ENCODE measurements around the gene AOPEP. TPM values are rescaled to one million over a fixed set of nuclear protein-coding genes. Genes with fewer than 3 reads are reported as not detected.

AOPEP gene
- total and polyA plus RNA-seq, 2 donors (not counting 3 experiments of a cell fraction or from before 2014, with no cell fraction given), result 20.2 to 41.6 TPM

DNA sequence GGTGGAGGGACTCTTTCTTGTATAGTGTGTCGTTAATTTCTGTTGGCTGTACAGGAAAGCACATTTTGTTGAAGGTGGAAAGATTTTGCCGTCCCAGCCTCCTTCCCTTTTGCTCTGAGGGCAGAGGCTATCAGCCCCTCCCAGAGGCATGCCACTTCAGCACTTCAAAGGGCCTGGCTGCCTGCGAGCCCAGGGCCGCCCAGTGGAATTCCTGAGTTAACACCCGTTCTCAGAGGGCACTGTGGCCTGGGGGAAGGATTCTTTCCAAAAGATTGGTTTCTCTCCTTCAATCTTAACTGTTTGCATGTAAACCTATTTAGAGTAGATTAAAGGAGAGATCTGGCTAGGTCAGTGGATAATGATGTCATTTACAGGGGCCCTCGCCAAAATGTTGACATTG lies 352.4 kb downstream of the AOPEP start:
- H3K4me2 ChIP-seq (ENCODE audit: insufficient read depth, low read length), result no peak overlapping the region
- no peak for DNase-seq (ENCODE audit: low read depth, low spot score)
- no peaks in the 10 kb centered on the region for H3K27me3 ChIP-seq (ENCODE audit: control insufficient read depth in 2 of 2, insufficient read depth in 2 of 2, low read length in 2 of 2)
- H3K9ac ChIP-seq (replicated peaks; ENCODE audit: extremely low read depth, insufficient read depth, low read length), result no peak overlapping the region
- intact Hi-C loops (cut with micrococcal nuclease) (no loop called here), dilution Hi-C loops (cut with MboI; ENCODE audit: extremely low pct_ligation_motif_present, low sequenced_read_pairs) (no loop called here)
- ChIA-PET POLR2A (no interaction called here), CTCF (interaction anchor here (1.4 kb wide), 1 partner anchor 48 kb away, joined by 3 read pairs; no protein-coding TSS in a partner anchor)
- H2AFZ ChIP-seq (ENCODE audit: low read depth, low read length), result no peak overlapping the region
- H3K9me1 ChIP-seq (replicated peaks; ENCODE audit: control insufficient read depth, extremely low read depth, insufficient read depth, low read length), result no peaks in the 10 kb centered on the region
- peaks cover 2 to 34% of the 10 kb centered on the region in 2 experiments for H3K36me3 ChIP-seq (ENCODE audit: control insufficient read depth in 2 of 2, extremely low read depth in 1 of 2, insufficient read depth in 2 of 2, low read length in 2 of 2)
- H3K4me1 ChIP-seq (ENCODE audit: control insufficient read depth, extremely low read depth, insufficient read depth, low read length), result no peaks in the 10 kb centered on the region
- H3K79me2 ChIP-seq (ENCODE audit: control insufficient read depth, insufficient read depth, low read length), result peaks cover 3% of the 10 kb centered on the region
- no peak for FAIRE-seq
- no peaks in the 10 kb centered on the region for H3K9me3 ChIP-seq (replicated peaks; ENCODE audit: control insufficient read depth, insufficient read depth, low read length)
- TF ChIP-seq, protein P1, sequence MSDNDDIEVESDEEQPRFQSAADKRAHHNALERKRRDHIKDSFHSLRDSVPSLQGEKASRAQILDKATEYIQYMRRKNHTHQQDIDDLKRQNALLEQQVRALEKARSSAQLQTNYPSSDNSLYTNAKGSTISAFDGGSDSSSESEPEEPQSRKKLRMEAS (IDR thresholded peaks at IDR 0.05; ENCODE audit: insufficient read depth, insufficient read length), result no peak
- TF ChIP-seq JUN (IDR thresholded peaks at IDR 0.05; ENCODE audit: borderline replicate concordance, insufficient read depth, insufficient read length, low read depth) (no peak), EZH2 (IDR thresholded peaks at IDR 0.05; ENCODE audit: borderline replicate concordance, low read depth, low read length, severe bottlenecking) (no peak), FOS (IDR thresholded peaks at IDR 0.05; ENCODE audit: borderline replicate concordance, insufficient read depth, low read length) (no peak), MYC (IDR thresholded peaks at IDR 0.05; ENCODE audit: low read depth, low read length) (no peak), POLR2AphosphoS5 (IDR thresholded peaks at IDR 0.05; ENCODE audit: insufficient read depth, low read depth, low read length) (no peak), POLR2A (IDR thresholded peaks at IDR 0.05; ENCODE audit: low read depth, low read length) (no peak), GATA2 (IDR thresholded peaks at IDR 0.05; ENCODE audit: insufficient read depth, insufficient read length, low read depth, low read length) (no peak)
- TF ChIP-seq, protein P2, sequence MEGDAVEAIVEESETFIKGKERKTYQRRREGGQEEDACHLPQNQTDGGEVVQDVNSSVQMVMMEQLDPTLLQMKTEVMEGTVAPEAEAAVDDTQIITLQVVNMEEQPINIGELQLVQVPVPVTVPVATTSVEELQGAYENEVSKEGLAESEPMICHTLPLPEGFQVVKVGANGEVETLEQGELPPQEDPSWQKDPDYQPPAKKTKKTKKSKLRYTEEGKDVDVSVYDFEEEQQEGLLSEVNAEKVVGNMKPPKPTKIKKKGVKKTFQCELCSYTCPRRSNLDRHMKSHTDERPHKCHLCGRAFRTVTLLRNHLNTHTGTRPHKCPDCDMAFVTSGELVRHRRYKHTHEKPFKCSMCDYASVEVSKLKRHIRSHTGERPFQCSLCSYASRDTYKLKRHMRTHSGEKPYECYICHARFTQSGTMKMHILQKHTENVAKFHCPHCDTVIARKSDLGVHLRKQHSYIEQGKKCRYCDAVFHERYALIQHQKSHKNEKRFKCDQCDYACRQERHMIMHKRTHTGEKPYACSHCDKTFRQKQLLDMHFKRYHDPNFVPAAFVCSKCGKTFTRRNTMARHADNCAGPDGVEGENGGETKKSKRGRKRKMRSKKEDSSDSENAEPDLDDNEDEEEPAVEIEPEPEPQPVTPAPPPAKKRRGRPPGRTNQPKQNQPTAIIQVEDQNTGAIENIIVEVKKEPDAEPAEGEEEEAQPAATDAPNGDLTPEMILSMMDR (IDR thresholded peaks at IDR 0.05; ENCODE audit: extremely low read depth in 1 of 2, insufficient read depth in 1 of 2, low read depth in 1 of 2, low read length in 2 of 2), result no peak
- no peak overlapping the region for H3K4me3 ChIP-seq (replicated peaks in 1 of 3; ENCODE audit: insufficient read depth in 1 of 3, low read depth in 1 of 3, low read length in 3 of 3)
- H4K20me1 ChIP-seq (replicated peaks; ENCODE audit: control insufficient read depth, extremely low read depth, insufficient read depth, low read length), result no peaks in the 10 kb centered on the region
- BruUV-seq (replicated peaks), result no TSS peak
- H3K27ac ChIP-seq (ENCODE audit: insufficient read depth, low read depth, low read length), result no peak overlapping the region

Data from endothelial cell of umbilical vein (primary cell).